ENCODE measurements around the gene VRK2.

VRK2 gene

DNA sequence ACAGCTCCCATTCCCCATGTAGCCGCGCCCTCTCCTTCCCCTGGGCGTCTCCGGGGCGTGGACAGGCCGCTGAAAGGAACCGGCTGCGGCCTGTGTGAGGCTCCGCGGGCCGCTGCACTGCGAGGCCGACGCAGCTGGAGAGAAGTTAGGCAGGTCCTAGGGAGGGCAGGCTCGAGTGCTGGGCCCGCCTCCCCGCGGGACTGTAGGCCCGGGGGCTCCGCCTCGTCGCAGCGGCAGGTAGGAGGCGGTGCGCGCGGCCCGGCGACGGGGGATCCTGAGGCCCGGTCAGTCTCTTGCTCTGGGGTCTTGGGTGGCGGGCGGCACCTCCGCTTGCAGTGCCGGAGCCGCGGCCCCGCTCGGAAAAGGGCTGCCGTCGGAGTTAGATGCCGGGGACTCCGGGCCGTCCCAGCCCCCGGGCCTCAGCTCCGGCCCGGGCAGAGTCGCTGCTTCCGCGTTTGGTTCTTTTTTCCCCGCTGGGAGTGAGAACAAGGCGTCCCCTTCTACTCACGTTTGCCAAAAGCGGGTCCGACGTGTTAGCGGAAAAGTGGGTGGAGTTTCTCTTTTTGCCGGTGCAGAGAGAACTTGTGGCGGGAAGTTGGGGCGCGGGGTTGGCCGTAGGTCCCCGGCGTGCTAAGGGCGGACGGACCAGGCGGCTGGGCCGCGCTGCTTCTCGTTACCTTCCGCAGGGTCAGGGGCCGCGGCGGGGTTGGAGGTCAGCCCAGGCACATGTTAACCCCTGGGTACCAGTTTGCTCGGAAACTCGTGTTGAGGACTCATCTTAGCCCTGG, at the start of gene VRK2:
VRK2 (plus strand) TSS at position 222 of the 788 bp plus-strand sequence. CDS start 2,026 bp downstream, outside the sequence.
- DNase-seq (ENCODE audit: low read depth, low spot score) = peak; percentile 96

DNA sequence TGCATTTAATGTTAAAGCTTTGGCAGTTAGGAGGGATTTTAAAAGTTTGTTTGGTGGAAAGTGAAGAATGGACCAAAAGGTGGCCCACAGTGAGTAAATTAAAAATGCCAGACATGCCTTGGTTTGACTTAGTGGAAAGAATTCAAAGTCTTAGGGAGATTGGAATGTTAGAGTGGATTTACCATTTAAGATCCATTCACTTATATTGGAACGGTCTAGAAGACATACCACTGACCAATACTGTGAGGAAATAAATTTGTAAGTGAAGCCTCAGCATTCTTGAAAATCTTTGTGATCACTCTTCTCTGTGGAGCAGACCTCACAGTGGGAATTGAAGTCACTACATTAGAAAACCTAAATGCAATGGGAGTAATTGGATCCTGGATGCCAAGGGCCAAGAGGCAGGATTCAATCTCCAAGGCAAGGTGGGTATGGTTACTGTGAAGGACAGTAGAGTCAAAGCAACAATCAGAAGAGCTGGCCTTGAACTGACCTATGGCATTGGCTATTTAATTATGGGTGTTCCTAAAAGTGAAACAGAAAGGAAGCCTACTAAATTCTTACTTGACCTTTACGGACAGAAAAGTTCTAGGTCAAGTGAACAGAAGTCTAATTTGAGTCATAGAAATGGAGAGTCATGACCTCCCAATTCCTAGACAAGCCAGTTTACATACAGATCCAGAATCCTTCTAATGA, 40.2 kb upstream of the VRK2 start:
- DNase-seq (ENCODE audit: low read depth, low spot score) = peak; percentile 60

DNA sequence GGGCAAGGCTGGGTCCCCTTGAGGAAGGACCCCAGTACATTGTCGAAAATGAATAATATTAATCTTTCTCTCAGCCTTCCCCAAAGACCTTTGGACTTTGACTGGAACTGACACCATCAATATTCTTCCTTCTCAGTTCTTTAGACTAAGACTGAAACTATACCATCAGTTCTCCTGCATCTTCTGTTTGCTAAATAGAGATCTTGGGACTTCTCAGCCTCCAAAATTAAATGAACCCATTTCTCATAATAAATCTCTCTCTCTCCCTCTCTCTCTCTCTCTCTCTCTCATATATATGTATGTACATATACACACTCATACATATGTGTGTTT, 39.7 kb upstream of the VRK2 start:
- DNase-seq (ENCODE audit: low read depth, low spot score) = no peak

DNA sequence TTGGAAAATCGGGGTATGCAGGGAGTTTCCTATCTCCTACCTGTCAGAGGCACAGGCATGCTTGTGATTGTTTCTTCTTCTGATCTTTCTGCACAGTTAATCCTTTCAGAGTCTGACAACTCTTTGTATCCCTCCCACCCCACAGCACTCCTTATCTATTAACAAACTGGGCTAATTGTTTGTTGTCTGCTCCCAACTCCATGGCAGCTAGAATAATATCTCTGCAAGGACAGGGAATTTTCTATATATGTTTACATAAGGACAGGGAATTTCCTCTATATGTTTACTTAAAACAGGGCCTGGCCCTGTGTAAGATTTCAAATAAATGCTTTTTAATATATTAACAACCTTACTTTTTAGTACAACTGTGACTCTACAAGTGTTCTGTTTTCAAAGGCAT, 36.0 kb upstream of the VRK2 start:
- DNase-seq (ENCODE audit: low read depth, low spot score) = no peak

DNA sequence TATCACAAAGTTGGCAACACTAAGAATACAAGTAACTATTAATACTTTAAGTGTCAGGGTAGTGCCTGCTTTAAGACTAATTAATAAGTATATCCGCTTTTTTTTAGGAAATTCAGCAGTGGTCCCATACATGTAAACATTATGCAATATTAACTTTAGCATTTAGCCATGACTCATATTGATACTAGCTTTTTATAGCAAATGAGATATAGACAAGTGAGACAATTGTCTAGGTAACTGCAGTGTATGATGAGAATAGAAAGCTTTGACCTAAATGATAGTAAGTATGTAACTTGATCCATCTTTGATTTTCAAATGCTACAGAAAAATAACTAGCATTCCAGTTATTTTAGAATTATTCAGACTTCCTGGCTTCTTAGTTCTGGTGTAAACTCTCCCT, 27.4 kb upstream of the VRK2 start:
- no peak for DNase-seq (ENCODE audit: low read depth, low spot score)

DNA sequence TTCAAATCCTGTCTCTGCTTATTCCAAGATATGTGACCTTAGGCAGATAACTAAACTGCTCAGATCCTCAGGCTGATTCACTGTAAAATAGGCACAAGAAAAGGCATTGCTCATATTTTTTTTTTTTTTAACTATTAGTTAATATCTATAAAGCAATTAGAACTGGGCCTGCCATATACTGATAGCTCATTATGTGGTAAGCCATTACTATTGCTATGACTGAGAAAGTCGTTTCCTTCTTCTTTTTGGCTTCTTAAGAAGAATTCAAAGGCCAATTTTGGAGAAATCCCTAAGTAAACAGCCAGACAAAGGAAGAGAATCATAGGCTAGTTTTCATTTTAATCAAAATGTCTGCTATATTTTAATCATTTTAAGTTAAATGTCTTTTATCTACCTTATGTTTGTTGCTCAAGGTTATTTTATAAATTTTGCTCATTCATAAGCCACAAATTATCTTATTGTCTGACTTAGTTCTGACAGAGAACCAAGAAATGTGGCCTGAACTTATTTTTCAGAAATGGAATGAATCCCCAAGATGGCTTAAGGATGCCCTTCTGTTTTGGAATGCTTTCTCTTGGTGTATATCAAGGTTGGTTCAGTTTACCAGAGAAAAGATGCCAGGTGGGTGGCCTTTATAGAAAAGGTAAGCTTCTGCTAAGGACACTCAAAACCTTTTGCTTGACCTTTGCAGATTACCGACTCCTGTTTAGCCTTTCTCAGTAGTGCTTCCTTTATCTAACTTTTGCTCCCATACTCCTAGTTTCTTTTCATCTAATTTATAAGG, 21.3 kb upstream of the VRK2 start:
- no peak for DNase-seq (ENCODE audit: low read depth, low spot score)

DNA sequence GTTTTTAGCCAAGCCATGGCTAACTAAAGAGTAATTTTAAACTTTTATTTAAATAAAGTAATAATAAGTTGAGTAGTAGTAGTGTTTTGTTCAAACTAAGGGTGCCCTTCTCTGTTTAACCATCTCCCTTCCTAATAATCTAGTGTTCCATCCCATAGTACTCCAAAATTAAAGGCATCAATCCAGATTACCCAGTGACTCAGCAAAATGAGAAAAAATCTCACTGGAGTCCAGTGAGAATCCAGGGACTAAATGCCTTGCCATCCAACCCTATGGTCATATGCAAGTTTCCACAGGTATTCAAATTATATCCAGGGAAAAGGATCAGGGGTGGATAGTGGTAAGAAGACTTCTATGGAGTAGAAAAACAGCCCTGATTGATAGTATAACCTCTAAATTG, 19.6 kb upstream of the VRK2 start:
- DNase-seq (ENCODE audit: low read depth, low spot score) = no peak

DNA sequence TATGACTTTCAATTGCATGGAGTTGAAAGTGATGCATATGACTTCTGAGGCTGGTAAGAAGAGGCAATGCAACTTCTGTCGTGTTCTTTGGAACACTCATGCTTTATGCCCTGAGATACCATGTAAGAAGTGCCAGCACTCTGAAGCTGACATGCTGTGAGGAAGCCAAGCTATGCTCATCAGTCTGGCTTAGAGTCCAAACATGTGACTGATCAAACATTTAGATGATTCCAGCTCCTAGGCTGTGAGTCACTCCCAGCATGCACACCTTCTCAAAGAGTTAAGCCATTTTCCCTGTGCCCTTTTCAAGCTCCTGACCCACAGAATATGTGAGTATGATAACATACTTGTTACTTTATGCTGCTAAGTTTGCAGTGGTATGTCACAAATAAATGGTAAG, 15.8 kb upstream of the VRK2 start:
- no peak for DNase-seq (ENCODE audit: low read depth, low spot score)

DNA sequence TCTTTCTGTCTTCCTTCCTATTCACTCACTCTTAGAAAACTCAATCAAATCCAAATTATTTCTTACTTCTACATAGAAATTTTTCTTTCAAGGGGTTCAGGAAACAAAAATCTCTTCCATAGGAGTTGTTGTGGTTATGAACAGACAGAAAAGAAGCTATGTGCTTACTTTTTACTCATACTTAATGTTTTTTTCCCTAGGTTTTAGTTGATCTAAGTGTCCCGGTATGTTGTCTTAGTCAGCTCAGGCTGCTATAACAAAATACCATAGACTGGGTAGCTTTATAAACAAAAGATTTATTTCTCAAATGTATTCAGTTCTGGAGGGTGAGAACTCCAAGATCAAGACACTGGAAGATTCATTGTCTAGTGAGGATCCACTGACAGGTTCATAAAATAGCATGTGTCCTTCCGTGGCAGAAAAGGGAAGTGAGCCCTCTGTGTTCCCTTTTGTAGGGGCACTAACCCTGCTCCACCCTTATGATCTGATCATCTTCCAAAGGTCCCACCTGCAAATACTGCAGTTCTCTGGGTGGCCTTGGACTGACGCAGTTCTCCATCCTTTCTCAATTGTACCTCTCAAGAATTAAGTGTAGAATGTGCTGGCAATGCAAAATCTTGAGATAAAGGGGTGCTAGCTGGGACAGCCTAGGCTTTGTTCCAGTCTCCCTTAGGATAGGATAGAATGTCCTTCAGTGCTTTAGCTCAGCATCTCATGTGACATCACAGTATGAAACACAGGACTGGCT, 14.4 kb upstream of the VRK2 start:
- DNase-seq (ENCODE audit: low read depth, low spot score) = no peak

DNA sequence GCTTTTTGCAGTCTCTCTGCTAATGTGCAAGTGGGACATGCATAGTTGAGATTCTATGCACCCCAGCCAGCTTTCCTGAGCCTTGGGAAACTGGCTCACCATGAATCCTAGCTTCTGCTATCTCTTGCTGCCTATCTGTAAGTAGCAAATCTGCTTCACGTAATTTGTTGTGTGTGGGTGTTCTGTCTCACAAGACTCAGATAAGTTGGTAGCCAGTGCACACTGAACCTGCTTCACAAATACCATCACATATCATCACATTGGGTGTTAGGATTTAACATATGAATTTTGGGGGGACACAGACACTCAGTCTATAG, 13.9 kb upstream of the VRK2 start:
- DNase-seq (ENCODE audit: low read depth, low spot score) = no peak

DNA sequence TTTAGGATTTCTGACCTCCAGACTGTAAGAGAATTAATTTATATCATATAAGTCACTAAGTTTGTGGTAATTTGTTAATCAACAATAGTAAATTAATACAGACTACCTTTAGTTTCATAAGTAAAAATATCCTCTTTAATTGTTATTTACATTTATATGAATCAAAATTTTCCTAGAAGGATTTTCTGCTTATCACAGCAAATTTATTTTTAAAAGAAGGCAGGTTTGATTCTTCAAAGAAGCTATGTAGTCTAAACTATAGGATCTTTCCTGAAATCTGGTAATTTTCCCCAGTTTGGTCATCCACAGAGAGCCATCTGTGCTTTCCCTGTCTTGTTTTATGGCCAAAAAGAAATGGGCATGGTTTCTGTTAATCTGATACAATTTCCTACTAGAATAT, 13.1 kb upstream of the VRK2 start:
- DNase-seq (ENCODE audit: low read depth, low spot score) = no peak

DNA sequence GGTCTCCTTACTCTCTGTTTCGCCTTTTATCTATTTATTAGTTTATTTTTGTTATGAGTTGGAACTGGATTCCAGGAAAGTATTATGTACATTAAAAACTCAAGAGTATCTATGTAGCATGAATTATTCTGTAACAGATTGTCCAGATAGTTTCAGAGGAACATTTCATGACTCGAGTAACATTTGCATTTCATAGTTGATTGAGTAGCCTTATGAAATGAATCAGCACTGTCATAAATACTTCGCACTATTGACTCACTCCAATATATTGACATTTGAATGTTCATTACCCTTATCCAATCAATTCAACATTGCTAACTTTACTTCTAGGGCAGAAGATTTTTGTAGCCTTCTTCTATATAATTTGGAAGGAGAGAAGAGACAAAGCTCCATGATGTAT, 11.3 kb upstream of the VRK2 start:
- DNase-seq (ENCODE audit: low read depth, low spot score) = no peak

DNA sequence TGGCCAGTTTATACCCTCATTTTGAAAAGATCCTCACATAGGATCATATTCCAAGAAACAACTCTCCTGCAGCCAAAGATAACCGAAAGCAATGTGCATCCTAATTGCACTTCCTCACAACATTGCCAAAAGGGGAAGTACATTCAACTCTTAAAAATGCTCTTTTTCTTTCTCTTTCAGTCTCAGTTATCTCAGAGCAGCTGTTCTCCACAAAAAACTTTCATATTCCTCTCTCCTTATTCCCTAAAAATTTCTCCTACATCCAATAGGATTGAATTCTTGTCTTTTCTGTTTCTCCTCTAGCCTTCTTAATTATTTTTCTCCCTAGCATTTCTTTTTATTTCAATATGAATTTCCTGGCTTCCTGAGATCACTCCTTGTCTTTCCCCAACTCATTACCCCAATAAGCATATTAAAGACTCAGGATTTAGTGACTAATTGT, 7.4 kb upstream of the VRK2 start:
- peak; percentile 31 for DNase-seq (ENCODE audit: low read depth, low spot score)

DNA sequence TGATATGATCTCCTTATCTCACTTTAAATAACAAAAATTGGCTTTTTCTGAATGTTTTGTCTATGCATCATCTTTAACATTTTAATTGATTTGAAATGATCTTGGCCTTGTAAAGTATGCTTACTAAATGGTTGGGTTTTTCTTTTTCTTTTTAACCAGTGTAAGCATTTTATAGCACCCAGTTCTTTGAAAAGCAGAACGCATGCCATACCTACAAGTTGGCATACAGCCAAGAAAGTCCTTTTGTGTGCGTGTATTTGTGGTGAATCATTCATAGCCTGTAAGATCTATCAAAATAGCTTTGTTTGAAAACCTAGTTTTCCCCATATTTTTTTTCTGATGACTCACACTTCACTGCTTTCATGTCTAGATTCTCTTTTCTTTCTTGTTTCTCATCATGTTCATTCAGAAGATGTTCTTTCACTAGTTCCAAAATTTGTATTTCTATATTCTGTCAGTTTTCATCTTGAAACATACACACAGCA, 4.1 kb upstream of the VRK2 start:
- peak; percentile 93 for DNase-seq (ENCODE audit: low read depth, low spot score)

DNA sequence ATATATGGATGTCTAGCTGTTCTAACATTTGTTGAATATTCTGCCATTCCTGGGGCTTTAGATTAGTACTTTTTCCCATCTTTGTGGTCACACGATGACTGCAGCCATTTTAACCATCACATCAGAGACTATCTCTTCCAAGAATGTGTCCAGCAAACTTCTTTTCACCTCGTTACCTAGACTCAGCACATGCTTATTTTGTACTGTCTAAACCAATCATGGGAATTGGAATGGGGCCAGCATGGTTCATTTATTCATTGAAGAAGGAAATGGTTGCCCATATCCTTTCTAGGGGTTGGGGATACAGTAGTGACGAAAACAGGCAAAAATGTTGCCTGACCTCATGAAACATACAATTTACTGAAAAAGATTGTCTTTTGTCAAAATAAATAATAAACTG, 2.5 kb upstream of the VRK2 start:
- no peak for DNase-seq (ENCODE audit: low read depth, low spot score)

DNA sequence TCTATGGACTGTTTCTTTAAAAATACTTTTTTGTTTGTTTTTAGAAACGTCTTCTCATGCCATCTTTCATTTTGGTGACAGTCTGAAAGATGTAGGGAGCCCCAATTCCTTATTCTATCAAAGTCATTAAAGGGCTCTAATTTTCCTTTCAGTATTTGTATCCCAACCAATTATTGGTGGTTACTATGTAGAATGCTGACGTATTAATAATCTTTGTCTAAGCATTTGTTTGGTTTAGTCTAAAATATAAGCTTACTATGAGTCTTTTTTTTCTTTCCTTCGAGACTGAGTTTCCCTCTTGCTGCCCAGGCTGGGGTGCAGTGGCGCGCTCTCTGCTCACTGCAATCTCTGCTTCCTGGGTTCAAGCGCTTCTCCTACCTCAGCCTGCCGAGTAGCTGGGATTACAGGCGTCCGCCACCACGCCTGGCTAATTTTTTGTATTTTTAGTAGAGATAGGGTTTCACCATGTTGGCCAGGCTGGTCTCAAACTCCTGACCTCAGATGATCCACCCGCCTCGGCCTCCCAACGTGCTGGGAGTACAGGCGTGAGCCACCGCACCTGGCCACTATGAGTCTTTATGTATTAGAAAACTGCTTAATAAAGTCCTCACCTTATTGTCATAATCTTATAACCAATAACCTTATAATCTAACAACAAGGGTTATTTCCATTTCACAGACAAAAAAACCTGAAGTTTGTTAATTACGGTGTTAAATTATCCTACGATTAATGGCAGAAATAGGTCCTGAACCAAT, 849 bp upstream of the VRK2 start:
- no peak for DNase-seq (ENCODE audit: low read depth, low spot score)

DNA sequence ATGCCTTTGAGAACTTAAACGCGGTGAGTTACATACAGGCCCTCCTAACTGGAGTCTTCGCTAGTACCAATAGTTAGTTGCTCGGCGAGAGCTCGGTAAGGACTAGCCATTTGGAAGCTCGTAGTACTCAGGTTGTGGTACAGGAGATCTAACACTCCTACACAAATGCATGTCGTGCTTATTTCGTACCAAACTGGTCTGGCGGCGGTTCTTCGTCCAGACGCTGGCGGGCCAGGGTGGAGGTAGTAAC, 346 bp upstream of the VRK2 start:
- DNase-seq (ENCODE audit: low read depth, low spot score) = no peak

DNA sequence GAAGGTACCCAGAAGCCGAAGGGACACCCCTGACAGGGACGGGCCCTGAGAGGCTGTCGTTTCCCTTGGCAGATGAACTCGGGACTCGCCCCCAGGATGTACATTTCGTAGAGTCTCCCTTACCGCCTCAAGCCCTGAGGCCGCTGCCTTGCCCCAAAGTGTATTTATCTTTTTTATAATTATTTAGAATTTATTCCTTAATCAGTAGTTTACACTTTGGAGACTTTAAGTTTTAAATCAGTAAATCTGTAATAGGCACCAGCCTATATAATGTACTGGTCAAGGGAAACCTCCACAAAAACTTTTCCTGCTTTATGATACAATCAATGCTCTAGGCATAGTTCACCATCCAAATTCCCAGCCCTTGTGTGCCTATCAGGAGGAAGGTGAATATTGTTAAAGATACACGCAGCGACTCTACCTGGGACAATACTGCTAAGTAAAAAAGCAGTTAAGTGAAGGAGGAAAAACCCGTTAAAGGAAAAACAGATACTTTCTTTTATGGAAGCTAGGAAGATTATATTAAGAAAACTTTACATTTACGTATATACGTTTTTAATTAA, 848 bp downstream of the VRK2 start:
- DNase-seq (ENCODE audit: low read depth, low spot score) = no peak

DNA sequence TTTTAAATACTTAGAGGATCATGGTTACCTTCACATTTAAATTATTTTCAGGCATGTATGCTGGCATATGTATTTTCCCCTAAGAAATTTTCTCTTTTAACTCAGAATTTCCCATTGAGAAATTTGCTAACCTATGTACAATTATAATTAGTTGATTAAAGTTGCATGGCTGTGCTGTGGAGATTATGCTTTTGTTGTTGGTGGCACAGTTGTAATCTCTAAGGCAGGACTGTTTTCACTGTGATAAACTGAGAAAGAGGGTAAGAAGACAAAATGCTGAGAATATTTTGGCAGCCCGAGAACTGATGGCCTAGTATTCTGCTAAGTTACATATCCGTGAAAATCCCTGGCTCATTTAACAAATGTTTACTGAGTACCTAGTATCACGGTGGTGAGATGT, 1.4 kb downstream of the VRK2 start:
- DNase-seq (ENCODE audit: low read depth, low spot score) = no peak

DNA sequence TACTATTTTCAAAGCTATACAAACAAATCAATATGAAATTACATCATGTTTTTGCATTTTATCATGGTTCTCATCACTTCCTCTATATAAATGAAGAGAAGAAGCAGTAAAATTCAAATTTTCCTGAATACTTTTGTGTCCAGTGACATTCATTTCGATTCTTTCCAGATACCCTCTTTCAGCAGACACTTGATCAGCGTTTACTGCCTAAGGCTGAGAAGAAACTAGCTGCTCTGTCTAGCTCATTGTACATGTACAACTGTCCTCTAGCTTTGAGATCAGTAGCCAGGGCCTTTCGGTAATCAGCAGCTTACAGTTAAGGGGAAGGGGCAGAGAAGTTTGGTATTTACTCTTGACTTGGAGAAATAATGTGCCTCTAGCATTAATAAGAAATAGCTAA, 4.8 kb downstream of the VRK2 start:
- no peak for DNase-seq (ENCODE audit: low read depth, low spot score)

DNA sequence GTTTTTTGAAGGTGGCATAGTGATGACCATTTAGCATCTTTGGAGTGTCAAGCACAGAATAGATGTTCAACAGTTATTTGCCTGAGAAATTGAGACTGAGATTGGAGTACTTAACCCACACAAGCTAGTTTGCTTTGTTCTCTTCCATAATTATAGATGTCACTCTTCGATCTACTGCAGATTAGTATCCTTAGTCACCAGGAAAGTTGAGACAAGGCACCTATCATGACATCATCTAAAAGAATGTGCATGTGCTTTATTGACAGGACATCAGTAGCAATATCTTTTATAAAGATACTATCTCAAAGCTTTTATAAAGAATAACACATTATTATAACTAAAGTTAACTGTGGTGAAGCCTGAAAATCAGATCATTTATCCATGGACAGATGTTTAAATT, 6.4 kb downstream of the VRK2 start:
- DNase-seq (ENCODE audit: low read depth, low spot score) = no peak
